ENCODE measurements around the gene LSM11. TPM values are rescaled to one million over a fixed set of nuclear protein-coding genes. Genes with fewer than 3 reads are reported as not detected.
"Not testable (repeated sequence)": the region's sequence is repeated elsewhere in the genome, so short reads cannot be mapped to it uniquely, and the experiment has no call there.

Gene LSM11
- 2.4 and 3.2 TPM in 2 replicates for polyA plus RNA-seq (2011; rRNA removed)
- polyA minus RNA-seq (2011; rRNA and poly(A)+ RNA removed), result 2.1 and 2.8 TPM in 2 replicates

DNA sequence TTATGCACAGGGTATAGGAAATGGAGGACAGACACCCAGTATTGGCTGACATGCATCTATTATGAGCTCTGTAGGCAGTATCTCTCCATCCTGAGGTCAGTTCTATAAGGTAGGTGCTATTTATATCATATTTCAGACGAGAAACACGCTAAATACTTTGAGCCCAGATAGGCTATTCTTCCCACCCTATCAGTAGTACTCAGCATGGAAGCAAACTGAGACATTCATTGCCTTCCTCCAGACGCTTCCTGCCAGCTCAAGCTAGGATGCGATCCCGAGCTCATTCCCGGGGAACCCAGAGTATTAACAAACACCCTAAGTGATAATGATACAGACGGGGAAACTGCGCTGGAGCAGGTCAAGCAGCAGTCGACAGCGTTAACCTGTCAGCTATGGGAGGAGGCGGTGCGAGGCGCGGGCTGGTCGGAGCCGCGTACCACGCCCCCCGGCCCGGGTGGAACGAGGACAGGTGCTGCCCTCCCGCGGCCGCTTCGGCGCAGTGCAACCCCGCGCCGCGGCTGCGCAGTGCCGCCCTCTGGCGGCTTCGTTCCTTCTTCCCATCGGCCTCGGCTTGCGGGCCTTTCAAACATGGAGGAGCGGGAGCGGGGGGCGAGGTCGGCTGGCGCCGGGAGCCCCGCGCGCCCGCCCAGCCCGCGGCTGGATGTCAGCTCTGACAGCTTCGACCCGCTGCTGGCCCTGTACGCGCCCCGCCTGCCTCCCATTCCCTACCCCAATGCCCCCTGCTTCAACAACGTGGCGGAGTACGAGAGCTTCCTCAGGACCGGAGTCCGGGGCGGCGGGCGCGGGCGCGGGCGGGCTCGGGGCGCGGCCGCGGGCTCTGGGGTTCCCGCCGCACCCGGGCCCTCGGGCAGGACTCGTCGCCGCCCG, at the start of gene LSM11:
Gene LSM11 (plus strand): TSS at position 550 of the 888 bp plus-strand sequence. CDS start 39 bp downstream, at position 589.
- H3K27me3 ChIP-seq (ENCODE audit: control insufficient read depth, insufficient read depth, low read length), result no peaks in the 10 kb centered on the region
- POLR2A ChIA-PET, result no interaction called here
- CTCF ChIA-PET, result interaction anchor here (0.5 to 4.6 kb wide), 46 partner anchors 11 to 1500 kb away, joined by 3 to 42 read pairs (median 4); partner anchors contain the start of gene THG1L
- H3K4me3 ChIP-seq (ENCODE audit: low read depth, low read length), result peak within 1 kb of the TSS; percentile 70
- no peaks in the 10 kb centered on the region for H3K36me3 ChIP-seq (ENCODE audit: control insufficient read depth, insufficient read depth, low read length)
- DNase-seq (ENCODE audit: low read depth), result peak; percentile 27
- TF ChIP-seq, protein P1, sequence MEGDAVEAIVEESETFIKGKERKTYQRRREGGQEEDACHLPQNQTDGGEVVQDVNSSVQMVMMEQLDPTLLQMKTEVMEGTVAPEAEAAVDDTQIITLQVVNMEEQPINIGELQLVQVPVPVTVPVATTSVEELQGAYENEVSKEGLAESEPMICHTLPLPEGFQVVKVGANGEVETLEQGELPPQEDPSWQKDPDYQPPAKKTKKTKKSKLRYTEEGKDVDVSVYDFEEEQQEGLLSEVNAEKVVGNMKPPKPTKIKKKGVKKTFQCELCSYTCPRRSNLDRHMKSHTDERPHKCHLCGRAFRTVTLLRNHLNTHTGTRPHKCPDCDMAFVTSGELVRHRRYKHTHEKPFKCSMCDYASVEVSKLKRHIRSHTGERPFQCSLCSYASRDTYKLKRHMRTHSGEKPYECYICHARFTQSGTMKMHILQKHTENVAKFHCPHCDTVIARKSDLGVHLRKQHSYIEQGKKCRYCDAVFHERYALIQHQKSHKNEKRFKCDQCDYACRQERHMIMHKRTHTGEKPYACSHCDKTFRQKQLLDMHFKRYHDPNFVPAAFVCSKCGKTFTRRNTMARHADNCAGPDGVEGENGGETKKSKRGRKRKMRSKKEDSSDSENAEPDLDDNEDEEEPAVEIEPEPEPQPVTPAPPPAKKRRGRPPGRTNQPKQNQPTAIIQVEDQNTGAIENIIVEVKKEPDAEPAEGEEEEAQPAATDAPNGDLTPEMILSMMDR (IDR thresholded peaks at IDR 0.05; ENCODE audit: insufficient read depth, low read depth, low read length), result peak; percentile 81

DNA sequence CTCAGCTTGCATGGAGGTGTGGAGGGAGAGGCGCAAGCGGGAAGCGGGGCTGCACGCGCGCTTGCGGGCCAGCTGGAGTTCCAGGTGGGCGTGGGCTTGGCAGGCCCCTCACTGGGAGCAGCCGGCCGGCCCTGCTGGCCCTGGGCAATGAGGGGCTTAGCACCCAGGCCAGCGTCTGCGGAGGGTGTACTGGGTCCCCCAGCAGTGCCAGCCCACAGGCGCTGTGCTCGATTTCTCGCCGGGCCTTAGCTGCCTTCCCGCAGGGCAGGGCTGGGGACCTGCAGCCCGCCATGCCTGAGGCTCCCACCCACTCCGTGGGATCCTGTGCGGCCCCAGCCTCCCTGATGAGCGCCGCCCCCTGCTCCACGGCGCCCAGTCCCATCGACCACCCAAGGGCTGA, 49.7 kb upstream of the LSM11 start:
- CTCF ChIA-PET; POLR2A ChIA-PET; DNase-seq (ENCODE audit: low read depth); H3K36me3 ChIP-seq (ENCODE audit: control insufficient read depth, insufficient read depth, low read length); H3K27me3 ChIP-seq (ENCODE audit: control insufficient read depth, insufficient read depth, low read length); H3K4me3 ChIP-seq (ENCODE audit: low read depth, low read length): not testable (repeated sequence)

DNA sequence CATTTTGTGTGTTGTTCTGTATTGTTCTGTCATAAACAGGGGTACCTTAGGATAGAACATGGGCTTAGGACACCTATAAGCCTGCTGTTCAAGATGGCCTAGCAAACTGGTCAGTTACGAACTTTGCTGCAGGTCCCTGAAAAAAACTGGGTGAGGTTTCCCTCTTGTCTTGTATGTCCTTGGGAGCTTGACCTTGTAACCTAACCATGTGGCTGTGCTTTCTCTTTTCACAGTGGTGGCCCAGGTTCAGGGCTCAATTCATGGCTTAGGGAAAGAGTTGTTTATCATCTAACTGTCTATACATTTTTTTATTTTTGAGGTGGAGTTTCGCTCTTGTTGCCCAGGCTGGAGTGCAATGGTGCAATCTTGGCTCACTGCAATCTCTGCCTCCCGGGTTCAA, 47.4 kb upstream of the LSM11 start:
- CTCF ChIA-PET; H3K36me3 ChIP-seq (ENCODE audit: control insufficient read depth, insufficient read depth, low read length); H3K4me3 ChIP-seq (ENCODE audit: low read depth, low read length); DNase-seq (ENCODE audit: low read depth); H3K27me3 ChIP-seq (ENCODE audit: control insufficient read depth, insufficient read depth, low read length); POLR2A ChIA-PET: not testable (repeated sequence)

DNA sequence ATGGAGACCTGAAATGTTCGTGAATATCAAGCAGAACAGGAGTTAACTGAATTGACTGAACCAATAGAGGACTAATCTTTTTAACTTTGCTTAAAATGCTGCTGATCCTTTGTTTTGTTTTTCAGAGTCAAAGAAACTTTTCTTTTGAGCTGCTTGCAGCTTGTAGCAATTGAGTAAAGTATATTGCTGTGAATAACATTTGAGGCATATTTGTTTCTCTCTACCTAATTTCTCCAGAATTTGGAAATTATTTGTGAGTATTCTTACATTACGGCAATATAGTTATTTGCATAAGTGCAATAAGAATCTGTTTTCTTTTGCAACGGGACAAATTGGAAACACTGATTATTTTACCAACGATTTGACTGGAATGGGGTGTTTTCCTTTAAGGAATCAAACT, 44.8 kb upstream of the LSM11 start:
- POLR2A ChIA-PET; H3K36me3 ChIP-seq (ENCODE audit: control insufficient read depth, insufficient read depth, low read length); H3K4me3 ChIP-seq (ENCODE audit: low read depth, low read length); H3K27me3 ChIP-seq (ENCODE audit: control insufficient read depth, insufficient read depth, low read length); DNase-seq (ENCODE audit: low read depth); CTCF ChIA-PET: not testable (repeated sequence)

DNA sequence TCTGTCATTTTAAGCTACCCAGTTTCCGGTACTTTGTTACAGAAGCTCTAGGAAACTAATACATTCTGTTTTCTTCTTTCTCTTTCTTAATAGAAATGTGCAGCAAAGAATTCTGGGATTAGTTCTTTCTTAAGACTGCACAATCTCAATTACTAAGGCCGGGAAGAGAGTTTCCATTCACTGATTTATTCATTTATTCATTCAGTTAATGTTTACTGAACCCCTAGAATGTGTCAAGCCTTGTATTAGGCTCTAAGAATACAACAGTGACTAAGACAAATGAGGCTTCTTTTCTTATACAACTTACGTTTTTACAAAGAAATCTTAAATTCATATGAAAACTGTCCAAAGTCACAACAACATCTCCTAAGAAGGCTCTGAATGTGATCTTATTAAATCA, 39.8 kb upstream of the LSM11 start:
- no peak for DNase-seq (ENCODE audit: low read depth)
- Histone ChIP-seq H3K4me3 (ENCODE audit: low read depth, low read length) (no peak overlapping the region), H3K36me3 (ENCODE audit: control insufficient read depth, insufficient read depth, low read length) (no peaks in the 10 kb centered on the region), H3K27me3 (ENCODE audit: control insufficient read depth, insufficient read depth, low read length) (no peaks in the 10 kb centered on the region)
- ChIA-PET CTCF (no interaction called here), POLR2A (no interaction called here)
- TF ChIP-seq, protein P1 (IDR thresholded peaks at IDR 0.05; ENCODE audit: insufficient read depth, low read depth, low read length), result no peak

DNA sequence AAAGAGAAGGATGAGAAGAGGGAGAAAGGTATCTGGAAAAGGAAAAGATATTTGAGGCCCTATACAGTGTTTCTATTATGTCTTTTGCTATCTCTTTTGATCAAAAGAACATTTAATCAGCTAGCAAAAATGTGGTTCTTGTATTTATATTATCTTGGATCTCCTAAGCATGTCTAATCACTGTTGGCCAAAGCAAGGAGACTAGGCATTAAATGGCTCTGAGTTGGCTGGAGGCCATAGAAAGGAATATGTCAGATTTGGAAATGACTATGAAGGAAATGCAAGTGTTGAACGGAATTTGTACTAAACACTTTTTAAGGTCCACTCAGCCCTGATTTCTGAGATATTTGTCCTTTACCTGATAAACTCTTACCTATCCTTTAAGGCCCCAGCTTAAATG, 34.6 kb upstream of the LSM11 start:
- POLR2A ChIA-PET, result no interaction called here
- Histone ChIP-seq H3K27me3 (ENCODE audit: control insufficient read depth, insufficient read depth, low read length) (no peaks in the 10 kb centered on the region), H3K36me3 (ENCODE audit: control insufficient read depth, insufficient read depth, low read length) (no peaks in the 10 kb centered on the region), H3K4me3 (ENCODE audit: low read depth, low read length) (no peak overlapping the region)
- CTCF ChIA-PET, result interaction anchor here (0.7 to 1.1 kb wide), 4 partner anchors 9 to 40 kb away, joined by 3 to 4 read pairs (median 4); no protein-coding TSS in a partner anchor
- DNase-seq (ENCODE audit: low read depth), result no peak
- TF ChIP-seq, protein P1 (IDR thresholded peaks at IDR 0.05; ENCODE audit: insufficient read depth, low read depth, low read length), result no peak

All from BJ (cell line).